Middle frontal gyrus (tissue), 1 donor: ENCODE measurements around the gene BARD1.

Experiments
- DNase-seq: peaks from one replicate; pipeline ENCODE4 v3.0.0-alpha.2; 2015; ENCODE audit warnings: low spot score; ENCODE audit errors: extremely low spot score

Gene BARD1

GRCh38 chr2:214676421-214677089 lies 132.9 kb downstream of the BARD1 start:
- no peak for DNase-seq
